Mesenchymal stem cell (in vitro differentiated cells and primary cell): Measurements from ENCODE around the gene TMEM151A.

ENCODE experiments used
- DNase-seq: peaks from one replicate; pipeline ENCODE4 v3.0.0-alpha.2; 2013
- H2AFZ ChIP-seq: one replicate; pipeline ENCODE4 v1.6.1; 2013; ENCODE audit warnings: low read depth, mild to moderate bottlenecking, control low read depth, inconsistent platforms, low read length, moderate library complexity
- H2AK5ac ChIP-seq: 2 replicates; pipeline ENCODE4 v1.6.1; 2013; ENCODE audit warnings: low read length, moderate library complexity, mild to moderate bottlenecking, inconsistent platforms; ENCODE audit not compliant: severe bottlenecking
- H2BK120ac ChIP-seq: one replicate; pipeline ENCODE4 v1.6.1; 2013; ENCODE audit warnings: low read depth, mild to moderate bottlenecking, inconsistent platforms, low read length, moderate library complexity
- H2BK12ac ChIP-seq, 2 experiments: one replicate each; pipeline ENCODE4 v1.6.1; 2013; ENCODE audit warnings: inconsistent platforms in 2 of 2, low read length in 2 of 2, mild to moderate bottlenecking in 2 of 2, moderate library complexity in 2 of 2, control low read depth in 1 of 2
- H2BK15ac ChIP-seq: one replicate; pipeline ENCODE4 v1.6.1; 2013; ENCODE audit warnings: mild to moderate bottlenecking, low read depth, inconsistent platforms; ENCODE audit not compliant: poor library complexity, severe bottlenecking
- H2BK5ac ChIP-seq: 2 replicates; pipeline ENCODE4 v1.6.1; 2013; ENCODE audit warnings: low read depth, mild to moderate bottlenecking, low read length, control low read depth, inconsistent platforms; ENCODE audit not compliant: poor library complexity, severe bottlenecking
- H3K14ac ChIP-seq, 2 experiments: one replicate each; pipeline ENCODE4 v1.6.1; 2013; ENCODE audit warnings: inconsistent platforms in 2 of 2, low read length in 2 of 2, control low read depth in 1 of 2, mild to moderate bottlenecking in 1 of 2, moderate library complexity in 1 of 2
- H3K18ac ChIP-seq, 2 experiments: one replicate each; pipeline ENCODE4 v1.6.1; 2013; ENCODE audit warnings: inconsistent platforms in 2 of 2, low read length in 2 of 2, control low read depth in 1 of 2, low read depth in 1 of 2, mild to moderate bottlenecking in 1 of 2
- H3K23ac ChIP-seq, 2 experiments: one replicate each; pipeline ENCODE4 v1.6.1; 2013; ENCODE audit warnings: inconsistent platforms in 2 of 2, low read length in 2 of 2, mild to moderate bottlenecking in 2 of 2, moderate library complexity in 2 of 2, control low read depth in 1 of 2
- H3K27ac ChIP-seq: 2 replicates; pipeline ENCODE4 v1.5.1; 2013; ENCODE audit warnings: mild to moderate bottlenecking, moderate library complexity, low read length, control low read depth, inconsistent platforms; ENCODE audit not compliant: poor library complexity, severe bottlenecking
- H3K27me3 ChIP-seq, 2 experiments: 2 replicates each; pipeline versions ENCODE4 v1.6.1 to v1.7.0; 2013; ENCODE audit warnings: low read length in 2 of 2, mild to moderate bottlenecking in 2 of 2, moderate library complexity in 2 of 2, control low read depth in 1 of 2, inconsistent platforms in 1 of 2; ENCODE audit not compliant: control insufficient read depth in 1 of 2, insufficient read depth in 1 of 2
- H3K36me3 ChIP-seq, 2 experiments: 2 replicates each; pipeline versions ENCODE4 v1.6.1 to v1.7.0; 2013; ENCODE audit warnings: low read length in 2 of 2, control low read depth in 1 of 2, inconsistent platforms in 1 of 2, low read depth in 1 of 2, mild to moderate bottlenecking in 1 of 2; ENCODE audit not compliant: insufficient read depth in 2 of 2, control insufficient read depth in 1 of 2
- H3K4ac ChIP-seq, 2 experiments: one replicate each; pipeline ENCODE4 v1.6.1; 2013; ENCODE audit warnings: inconsistent platforms in 2 of 2, low read length in 2 of 2, mild to moderate bottlenecking in 2 of 2, moderate library complexity in 2 of 2, control low read depth in 1 of 2, low read depth in 1 of 2
- H3K4me1 ChIP-seq: 2 replicates; pipeline ENCODE4 v1.6.1; 2013; ENCODE audit warnings: low read depth, low read length, control low read depth; ENCODE audit not compliant: control insufficient read depth, insufficient read depth
- H3K4me2 ChIP-seq: 2 replicates; pipeline ENCODE4 v1.6.1; 2013; ENCODE audit warnings: low read length, mild to moderate bottlenecking, inconsistent platforms; ENCODE audit not compliant: poor library complexity, severe bottlenecking
- H3K4me3 ChIP-seq, 2 experiments: 2 replicates each; pipeline versions ENCODE4 v1.5.1 to v1.7.0; 2013; ENCODE audit warnings: low read length in 2 of 2, mild to moderate bottlenecking in 2 of 2, control low read depth in 1 of 2, low read depth in 1 of 2; ENCODE audit not compliant: insufficient read depth in 1 of 2
- H3K79me1 ChIP-seq: replicated peaks from 2 replicates; pipeline ENCODE4 v1.6.1; 2013; ENCODE audit warnings: mild to moderate bottlenecking, control low read depth, low read length, inconsistent platforms; ENCODE audit not compliant: poor library complexity, severe bottlenecking
- H3K9ac ChIP-seq: 2 replicates; pipeline ENCODE4 v1.7.0; 2013; ENCODE audit warnings: mild to moderate bottlenecking, low read length, moderate library complexity
- H3K9me3 ChIP-seq: 2 replicates; pipeline ENCODE4 v1.7.0; 2013; ENCODE audit warnings: mild to moderate bottlenecking, low read length; ENCODE audit not compliant: control insufficient read depth
- H4K8ac ChIP-seq: one replicate; pipeline ENCODE4 v1.6.1; 2013; ENCODE audit warnings: inconsistent platforms, mild to moderate bottlenecking, low read length, moderate library complexity
- H4K91ac ChIP-seq: one replicate; pipeline ENCODE4 v1.6.1; 2013; ENCODE audit warnings: mild to moderate bottlenecking, low read length, inconsistent platforms
- WGBS: methylation state at CpG from one replicate; pipeline ENCODE4 v1.1.7; 2013; ENCODE audit warnings: mixed read lengths; 5-methylcytosine and 5-hydroxymethylcytosine counted together

The TMEM151A gene

DNA sequence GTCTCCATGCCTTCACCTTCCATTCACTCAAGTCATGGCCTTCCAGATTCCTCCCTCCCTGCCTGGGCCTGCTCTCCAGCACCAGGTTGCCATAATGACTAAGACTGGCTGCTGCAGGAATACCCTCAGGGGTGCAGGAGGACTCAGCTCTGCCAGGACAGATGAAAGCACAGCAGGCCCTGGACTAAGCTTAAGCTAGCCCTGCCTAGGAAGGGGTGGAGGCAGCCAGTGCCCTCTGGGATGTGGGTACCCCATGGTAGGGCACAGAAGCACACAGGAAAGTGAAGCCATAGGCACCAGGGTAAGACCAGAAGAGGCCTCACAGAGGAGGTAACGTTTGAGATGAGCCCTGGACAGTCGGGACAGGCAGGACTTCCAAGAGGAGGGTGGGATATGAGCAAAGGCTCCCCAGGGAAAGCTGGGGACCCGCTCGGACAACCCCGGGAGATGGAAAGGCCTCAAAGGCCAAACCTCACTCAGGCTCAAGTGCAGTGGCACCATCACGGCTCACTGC, 47.5 kb downstream of the TMEM151A start:
- WGBS = 94% methylated on average over 5 of the region's 6 CpGs
- H2BK12ac ChIP-seq = no peak overlapping the region
- peaks cover 28% of the 10 kb centered on the region for H3K79me1 ChIP-seq
- H4K91ac ChIP-seq = no peak overlapping the region
- no peak overlapping the region for H3K27ac ChIP-seq
- H3K4ac ChIP-seq = no peak overlapping the region
- H3K14ac ChIP-seq = no peak overlapping the region
- no peak overlapping the region for H3K23ac ChIP-seq
- peaks cover 64% of the 10 kb centered on the region for H3K4me1 ChIP-seq
- H3K4me3 ChIP-seq = no peak overlapping the region
- peak overlapping the region; percentile 24 for H4K8ac ChIP-seq
- no peak overlapping the region for H2BK5ac ChIP-seq
- H2AFZ ChIP-seq = no peak overlapping the region
- no peak overlapping the region for H2BK15ac ChIP-seq
- no peak overlapping the region for H3K4me2 ChIP-seq
- no peaks in the 10 kb centered on the region for H3K9me3 ChIP-seq
- no peak for DNase-seq
- H3K36me3 ChIP-seq = peaks cover 53 to 59% of the 10 kb centered on the region in 2 experiments
- H2BK120ac ChIP-seq = no peak overlapping the region
- H2AK5ac ChIP-seq = no peak overlapping the region
- peak overlapping the region; percentile 0 for H3K9ac ChIP-seq
- no peak overlapping the region for H3K18ac ChIP-seq
- no peaks in the 10 kb centered on the region for H3K27me3 ChIP-seq

DNA sequence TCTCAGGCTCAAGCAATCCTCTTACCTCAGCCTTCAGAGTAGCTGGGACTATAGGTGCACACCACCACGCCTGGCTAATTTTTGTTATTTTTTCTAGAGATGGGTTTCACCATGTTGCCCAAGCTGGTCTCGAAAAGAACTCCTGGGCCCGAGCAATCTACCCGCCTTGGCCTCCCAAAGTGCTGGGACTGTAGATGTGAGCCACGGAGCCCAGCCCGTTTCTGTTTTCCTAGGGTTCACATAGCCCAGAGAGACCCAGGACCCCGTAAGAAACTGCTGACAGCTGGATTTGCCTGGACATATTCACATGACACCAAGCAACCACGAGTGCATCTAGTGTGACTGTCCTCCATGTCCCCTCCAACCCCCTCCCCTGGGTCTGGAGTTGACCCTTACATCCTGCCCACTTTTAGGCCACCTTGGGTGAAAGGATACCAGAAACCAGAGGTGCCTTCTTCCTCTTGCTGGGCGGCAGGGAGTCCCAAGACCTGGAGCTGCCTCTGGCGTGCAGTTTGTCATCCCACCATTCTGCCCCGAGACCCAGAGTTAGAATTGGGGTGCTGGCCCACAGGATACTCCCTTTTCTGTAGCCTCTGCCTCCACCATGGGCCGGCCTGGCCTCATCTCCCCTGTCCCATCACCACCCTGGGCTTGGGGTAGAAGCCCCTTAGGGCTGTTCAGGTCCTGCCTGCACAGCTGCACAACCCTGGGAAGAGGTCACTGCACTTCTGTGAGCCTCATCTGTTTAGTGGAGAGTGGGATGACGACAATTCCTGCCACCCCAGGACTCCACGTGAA, 48.2 kb downstream of the TMEM151A start:
- Histone ChIP-seq H3K4me3 (no peak overlapping the region), H2BK12ac (no peak overlapping the region), H3K23ac (no peak overlapping the region), H2AFZ (no peak overlapping the region), H3K4me2 (no peak overlapping the region), H3K4ac (no peak overlapping the region), H3K79me1 (peaks cover 28% of the 10 kb centered on the region), H2AK5ac (no peak overlapping the region), H2BK5ac (no peak overlapping the region), H3K27me3 (no peaks in the 10 kb centered on the region), H2BK120ac (no peak overlapping the region), H3K18ac (no peak overlapping the region), H3K36me3 (peaks cover 47 to 52% of the 10 kb centered on the region in 2 experiments), H3K14ac (no peak overlapping the region), H3K27ac (no peak overlapping the region), H4K91ac (no peak overlapping the region), H4K8ac (no peak overlapping the region), H3K9me3 (no peaks in the 10 kb centered on the region), H3K4me1 (peaks cover 57% of the 10 kb centered on the region), H2BK15ac (no peak overlapping the region), H3K9ac (peak overlapping the region; percentile 0)
- 83% methylated on average over 14 of the region's 14 CpGs for WGBS
- no peak for DNase-seq

DNA sequence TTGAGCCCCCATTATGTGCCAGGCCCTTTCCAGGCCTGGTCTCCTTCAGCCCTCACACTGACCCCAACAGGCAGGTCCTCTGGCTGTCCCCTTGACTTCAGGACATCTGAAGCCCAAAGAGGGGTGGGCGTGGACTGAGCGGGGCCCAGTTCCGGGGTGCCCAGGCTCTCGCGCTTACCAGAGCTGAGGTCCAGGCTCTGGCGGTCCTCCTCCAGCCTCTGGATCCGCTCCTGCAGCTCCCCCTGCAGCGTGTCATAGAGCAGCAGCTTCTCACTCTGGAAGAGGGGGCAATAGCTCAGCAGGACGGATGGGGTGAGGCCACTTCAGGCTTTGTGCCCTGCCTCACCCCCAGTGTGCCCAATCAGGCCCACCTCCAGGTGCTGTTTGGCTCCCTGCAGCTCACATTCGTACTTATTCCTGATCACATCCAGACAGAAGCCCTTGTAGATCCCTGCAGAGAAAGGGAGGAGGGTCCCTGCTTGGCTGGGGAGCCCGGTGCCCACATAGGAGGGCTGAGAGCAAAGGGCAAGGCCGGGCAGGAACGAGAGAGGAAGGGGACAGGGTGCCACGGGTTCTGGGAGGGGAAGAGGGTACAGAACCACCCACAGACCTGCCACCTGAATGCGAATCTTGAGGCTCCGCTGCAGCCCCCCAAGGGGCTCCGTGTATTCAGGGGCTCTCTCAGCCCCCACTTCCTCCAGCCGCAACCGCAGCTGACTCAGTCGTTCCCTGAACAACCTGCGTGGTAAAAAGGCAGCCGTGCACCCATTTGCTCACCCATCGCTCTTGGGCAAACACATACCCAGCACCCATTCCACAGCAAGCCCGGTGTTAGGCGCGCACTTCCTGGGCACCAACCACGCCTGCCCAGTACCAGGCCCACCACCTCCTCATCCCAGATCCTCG, 49.2 kb downstream of the TMEM151A start:
- H3K4me3 ChIP-seq = no peak overlapping the region
- peaks cover 56% of the 10 kb centered on the region for H3K4me1 ChIP-seq
- no peak overlapping the region for H2AFZ ChIP-seq
- H3K27ac ChIP-seq = no peak overlapping the region
- no peaks in the 10 kb centered on the region for H3K9me3 ChIP-seq
- no peak overlapping the region for H2BK5ac ChIP-seq
- peaks cover 31% of the 10 kb centered on the region for H3K79me1 ChIP-seq
- H2BK12ac ChIP-seq = no peak overlapping the region
- no peak overlapping the region for H3K4me2 ChIP-seq
- no peak overlapping the region for H3K18ac ChIP-seq
- H2BK15ac ChIP-seq = no peak overlapping the region
- H4K8ac ChIP-seq = no peak overlapping the region
- no peak overlapping the region for H2BK120ac ChIP-seq
- no peak overlapping the region for H4K91ac ChIP-seq
- no peak for DNase-seq
- no peak overlapping the region for H3K4ac ChIP-seq
- WGBS = 96% methylated on average over 26 of the region's 28 CpGs
- H3K36me3 ChIP-seq = peaks cover 47 to 52% of the 10 kb centered on the region in 2 experiments
- H2AK5ac ChIP-seq = no peak overlapping the region
- H3K27me3 ChIP-seq = no peaks in the 10 kb centered on the region
- H3K23ac ChIP-seq = no peak overlapping the region
- no peak overlapping the region for H3K9ac ChIP-seq
- no peak overlapping the region for H3K14ac ChIP-seq
